NOMO-1 treated with DMSO at 0.1 percent for 48 hours (cell line): ENCODE measurements around the gene NTRK2.

Experiments
- DNase-seq: peaks from one replicate; lab custom pipeline; 2025; ENCODE audit not compliant: unreplicated experiment; lab: John Stamatoyannopoulos, UW

NTRK2 gene

GRCh38 chr9:84812847-84813246 lies 143.3 kb downstream of the NTRK2 start:
- no peak for DNase-seq

GRCh38 chr9:84815554-84815953 lies 146.0 kb downstream of the NTRK2 start:
- DNase-seq = no peak

- no peak for DNase-seq
Measured at GRCh38 chr9:84817038-84817437, 147.5 kb downstream of the NTRK2 start.

GRCh38 chr9:84818791-84819190 lies 149.3 kb downstream of the NTRK2 start:
- DNase-seq = no peak

GRCh38 chr9:84819491-84819991 lies 150.0 kb downstream of the NTRK2 start:
- no peak for DNase-seq

- DNase-seq = no peak
Measured at GRCh38 chr9:84821431-84821830, 151.9 kb downstream of the NTRK2 start.

- DNase-seq = no peak
Measured at GRCh38 chr9:84822589-84823233, 153.2 kb downstream of the NTRK2 start.

- DNase-seq = no peak
Measured at GRCh38 chr9:84823421-84824271, 154.1 kb downstream of the NTRK2 start.

- no peak for DNase-seq
Measured at GRCh38 chr9:84827216-84827765, 157.8 kb downstream of the NTRK2 start.

- no peak for DNase-seq
Measured at GRCh38 chr9:84828046-84828445, 158.5 kb downstream of the NTRK2 start.

GRCh38 chr9:84829471-84829870 lies 159.9 kb downstream of the NTRK2 start:
- no peak for DNase-seq

- DNase-seq = no peak
Measured at GRCh38 chr9:84829997-84830696, 160.6 kb downstream of the NTRK2 start.

- DNase-seq = no peak
Measured at GRCh38 chr9:84831377-84831776, 161.8 kb downstream of the NTRK2 start.

- no peak for DNase-seq
Measured at GRCh38 chr9:84832453-84832852, 162.9 kb downstream of the NTRK2 start.

- no peak for DNase-seq
Measured at GRCh38 chr9:84834426-84834825, 164.9 kb downstream of the NTRK2 start.

GRCh38 chr9:84835745-84836144 lies 166.2 kb downstream of the NTRK2 start:
- DNase-seq = no peak

- no peak for DNase-seq
Measured at GRCh38 chr9:84838879-84839278, 169.3 kb downstream of the NTRK2 start.

GRCh38 chr9:84839541-84839940 lies 170.0 kb downstream of the NTRK2 start:
- no peak for DNase-seq

GRCh38 chr9:84841931-84842330 lies 172.4 kb downstream of the NTRK2 start:
- DNase-seq = no peak

GRCh38 chr9:84843175-84843824 lies 173.8 kb downstream of the NTRK2 start:
- DNase-seq = no peak
